NCI-H1436 (cell line): ENCODE measurements around the gene GOLGA2.

Experiments used
- DNase-seq: peaks from one replicate; lab custom pipeline; 2025; lab: John Stamatoyannopoulos, UW

The GOLGA2 gene

DNA sequence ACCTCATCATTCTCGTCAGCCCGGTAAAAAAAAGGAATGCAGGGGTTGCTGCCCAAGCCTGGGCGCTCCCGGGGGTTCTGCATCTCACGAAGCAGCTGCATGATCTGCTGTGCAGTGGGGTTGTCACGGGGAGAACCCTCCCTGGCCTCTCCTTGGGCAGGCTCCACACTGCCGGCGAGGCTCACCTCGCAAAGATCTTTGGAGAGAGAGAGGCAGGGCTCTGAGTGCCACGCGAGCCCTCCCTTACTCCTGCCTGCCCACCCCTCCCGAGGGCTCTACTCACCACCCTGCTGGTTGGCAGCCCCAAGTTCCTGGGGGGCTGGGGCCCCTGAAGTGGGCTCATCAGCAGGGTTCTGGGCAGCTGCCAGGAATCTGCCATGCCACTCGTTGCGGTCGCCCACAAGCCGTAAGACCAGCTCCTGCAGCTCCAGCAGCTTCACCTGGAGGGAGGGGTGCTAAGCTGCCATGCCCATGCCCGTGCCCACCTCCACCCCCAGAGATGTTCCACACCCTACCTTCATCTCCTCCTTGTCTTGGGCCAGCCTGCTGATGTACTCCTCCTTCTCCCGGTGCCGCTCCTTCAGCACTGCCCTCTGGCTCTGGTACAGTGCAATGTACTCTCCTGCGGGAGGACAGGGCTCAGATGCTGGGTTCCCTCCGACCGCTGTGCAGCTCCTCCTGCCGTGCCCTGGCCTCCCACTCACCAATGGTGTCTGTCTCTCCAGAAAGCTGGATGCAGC, 18.6 kb downstream of the GOLGA2 start:
- DNase-seq: no peak

GRCh38 chr9:128254855-128255759, 20.7 kb downstream of the GOLGA2 start:
- DNase-seq: peak; percentile 51

GRCh38 chr9:128254362-128254761, 21.4 kb downstream of the GOLGA2 start:
- DNase-seq: no peak

GRCh38 chr9:128253991-128254346, 21.8 kb downstream of the GOLGA2 start:
- no peak for DNase-seq

DNA sequence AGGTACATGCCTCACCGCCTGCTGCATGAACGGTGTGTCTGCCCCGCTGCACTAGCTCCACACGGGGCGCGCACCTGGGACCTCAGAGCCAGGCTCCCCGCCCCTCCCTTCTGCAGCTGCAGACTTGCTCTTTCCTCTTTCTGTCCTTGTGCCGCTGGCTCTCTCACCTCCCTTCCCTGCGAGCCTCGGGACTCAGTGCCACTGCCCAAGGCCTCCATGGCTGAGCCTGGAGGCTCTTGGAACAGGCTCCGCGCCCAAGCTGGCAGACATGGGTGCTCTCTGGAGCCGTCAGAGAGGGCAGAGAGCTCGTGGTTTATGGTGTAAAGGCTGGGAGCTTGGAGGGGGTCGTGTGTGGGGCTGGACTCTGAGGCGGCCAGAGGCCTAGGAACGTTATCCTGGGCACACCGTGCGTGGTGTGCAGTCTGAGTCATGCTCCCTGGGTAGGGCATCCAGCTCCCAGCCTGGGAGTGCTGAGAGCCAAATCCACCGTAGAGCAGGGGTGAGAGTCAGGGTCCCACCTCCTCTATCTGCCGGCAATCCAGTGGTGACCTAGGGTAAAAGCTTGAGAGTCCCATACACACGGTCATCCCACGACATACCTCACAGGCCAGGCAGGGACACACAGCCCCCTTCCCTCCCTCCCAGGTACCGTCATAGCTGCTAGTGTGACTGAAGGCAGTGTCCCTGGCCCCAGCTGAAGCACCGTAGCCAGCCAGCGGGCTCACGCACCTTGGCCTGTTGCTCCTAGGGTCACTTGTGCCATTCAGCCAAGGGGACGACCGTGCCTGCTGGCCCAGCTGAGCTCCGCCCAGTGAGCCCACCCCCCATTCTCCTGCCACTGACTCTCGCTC, 22.4 kb downstream of the GOLGA2 start:
- DNase-seq: no peak

- DNase-seq: no peak
Observed at GRCh38 chr9:128252317-128253139, 23.3 kb downstream of the GOLGA2 start.

DNA sequence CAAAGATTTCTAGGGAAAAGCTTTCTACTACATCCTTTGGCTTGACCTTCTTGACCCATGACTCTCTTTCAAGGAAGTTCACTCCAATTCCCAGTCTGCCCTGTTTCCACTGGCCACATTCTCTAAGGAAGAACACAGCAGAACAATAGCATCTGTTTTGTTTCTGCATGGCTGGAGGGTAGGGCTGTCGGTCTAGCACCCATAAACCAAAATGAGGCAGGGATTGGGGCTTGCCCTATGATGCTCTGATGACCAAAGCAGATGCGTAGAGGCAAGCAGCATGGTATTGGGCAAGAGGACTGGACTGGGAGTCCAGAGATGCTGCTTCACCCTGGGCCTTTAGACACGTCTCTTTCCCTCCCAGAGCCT, 24.1 kb downstream of the GOLGA2 start:
- DNase-seq: no peak

- no peak for DNase-seq
Observed at GRCh38 chr9:128250839-128251731, 24.7 kb downstream of the GOLGA2 start.

- no peak for DNase-seq
Observed at GRCh38 chr9:128249908-128250838, 25.6 kb downstream of the GOLGA2 start.

GRCh38 chr9:128249558-128249907, 26.3 kb downstream of the GOLGA2 start:
- no peak for DNase-seq

DNA sequence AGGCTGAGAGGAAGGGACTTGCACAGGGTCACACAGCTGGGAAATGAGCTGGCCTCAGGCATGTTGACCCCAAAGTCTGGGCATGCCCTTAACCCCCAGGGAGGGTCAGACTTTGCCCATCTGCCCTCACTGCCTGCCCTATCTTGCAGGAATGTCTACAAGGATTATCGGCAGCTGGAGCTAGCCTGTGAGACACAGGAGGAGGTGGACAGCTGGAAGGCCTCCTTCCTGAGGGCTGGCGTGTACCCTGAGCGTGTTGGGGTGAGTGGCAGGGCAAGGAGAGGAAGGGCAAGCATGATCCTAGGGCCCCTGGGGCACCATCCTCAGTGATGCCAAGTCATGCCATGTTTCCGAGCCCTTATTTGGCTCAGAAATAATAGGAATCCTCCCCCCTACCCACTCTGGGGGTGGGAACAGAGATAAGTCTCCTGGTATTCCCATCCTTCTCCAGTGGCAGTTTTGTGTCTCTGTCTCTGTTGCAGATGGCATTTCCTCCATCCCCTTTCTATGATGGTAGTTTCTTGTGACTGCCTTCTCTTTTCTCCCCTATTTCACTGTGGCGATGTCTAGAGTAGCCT, 28.5 kb downstream of the GOLGA2 start:
- no peak for DNase-seq

- DNase-seq: no peak
Observed at GRCh38 chr9:128246471-128246870, 29.3 kb downstream of the GOLGA2 start.

DNA sequence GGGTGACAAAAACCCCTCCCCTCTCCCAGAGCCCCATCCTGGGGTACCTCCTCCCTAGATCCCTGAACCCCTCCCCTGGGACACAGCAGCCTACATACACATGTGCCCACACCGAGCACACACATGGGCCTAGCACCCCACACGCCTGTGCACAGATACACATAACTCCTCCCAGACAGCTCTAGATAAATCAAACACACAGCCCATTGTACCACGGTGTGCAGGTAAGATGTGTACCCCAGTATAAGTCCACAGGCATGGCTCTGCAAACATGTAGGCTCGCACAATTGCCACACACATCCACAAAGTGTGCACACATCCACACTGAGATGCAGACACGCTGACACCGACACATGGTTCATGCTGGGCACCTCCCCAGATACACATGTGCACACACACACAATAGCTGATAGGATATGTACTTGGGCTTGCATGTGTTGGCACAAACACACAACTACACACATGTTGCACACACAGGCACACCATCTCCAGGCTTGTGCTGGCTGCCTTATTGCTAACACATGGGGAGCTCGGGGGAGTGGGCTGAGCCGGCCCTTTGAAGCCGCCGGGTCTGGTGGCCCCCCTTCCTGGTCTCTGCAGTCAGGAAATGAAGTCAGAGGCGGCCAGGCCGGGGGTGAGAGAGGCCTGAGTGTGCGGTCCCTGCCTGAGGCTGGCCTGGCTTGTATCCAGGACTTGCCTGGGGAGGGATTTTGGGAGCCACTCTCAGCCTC, 30.2 kb downstream of the GOLGA2 start:
- no peak for DNase-seq

DNA sequence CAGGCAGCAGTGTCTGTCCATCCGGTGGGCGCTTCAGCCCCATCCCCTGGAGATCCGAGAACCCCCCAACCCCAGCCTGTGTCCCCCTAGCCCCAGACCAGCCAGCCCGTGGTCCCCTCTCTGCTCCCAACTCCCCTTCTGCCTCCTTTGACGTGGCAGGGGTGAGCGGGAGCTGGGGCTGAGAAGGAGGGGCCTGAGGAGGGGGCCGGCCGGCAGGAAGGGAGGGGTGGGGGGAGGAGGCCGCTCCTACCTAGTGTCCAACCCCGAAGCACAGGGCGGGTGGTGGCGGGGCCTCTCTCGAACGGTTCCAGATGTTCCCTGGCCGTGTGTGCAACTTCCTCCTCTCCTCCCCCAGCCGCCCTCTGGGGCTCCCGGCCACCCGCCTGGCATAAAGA, 31.0 kb downstream of the GOLGA2 start:
- no peak for DNase-seq

DNA sequence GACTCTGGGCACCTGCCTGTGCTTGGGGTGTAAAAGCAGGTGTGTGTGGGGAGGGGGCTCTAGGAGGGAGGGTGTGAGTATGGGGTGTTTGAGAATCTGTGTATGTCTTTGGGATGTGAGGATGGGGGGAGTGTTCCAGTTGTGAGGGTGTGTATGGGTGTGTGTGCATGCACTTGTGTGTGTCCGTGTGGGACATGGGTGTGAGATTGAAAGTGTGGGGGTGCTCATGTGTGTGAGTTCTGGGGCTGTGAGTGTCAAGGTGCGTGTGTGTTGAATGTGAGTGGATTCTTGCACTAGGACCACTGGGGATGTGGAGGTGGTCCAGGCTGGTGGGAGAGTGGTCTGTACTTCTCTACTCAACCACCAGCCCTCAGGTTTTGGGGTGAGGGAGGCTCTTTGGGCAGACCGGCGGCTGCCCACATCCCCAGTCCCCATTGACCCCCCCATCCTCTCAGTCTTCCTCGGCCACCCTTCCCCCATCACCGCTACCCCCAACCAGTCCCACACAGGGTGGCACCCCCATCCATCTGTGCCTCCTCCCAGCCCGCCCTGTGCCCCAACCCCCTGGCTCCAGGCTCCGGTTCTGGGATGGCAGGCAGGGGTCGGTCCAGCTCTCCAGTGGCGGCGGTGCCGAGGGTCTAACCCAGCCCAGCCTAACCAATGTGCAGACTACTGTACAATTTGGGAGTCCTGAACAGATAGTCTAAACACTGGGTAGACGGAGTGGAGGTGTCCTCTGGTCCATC, 31.5 kb downstream of the GOLGA2 start:
- DNase-seq: no peak

DNA sequence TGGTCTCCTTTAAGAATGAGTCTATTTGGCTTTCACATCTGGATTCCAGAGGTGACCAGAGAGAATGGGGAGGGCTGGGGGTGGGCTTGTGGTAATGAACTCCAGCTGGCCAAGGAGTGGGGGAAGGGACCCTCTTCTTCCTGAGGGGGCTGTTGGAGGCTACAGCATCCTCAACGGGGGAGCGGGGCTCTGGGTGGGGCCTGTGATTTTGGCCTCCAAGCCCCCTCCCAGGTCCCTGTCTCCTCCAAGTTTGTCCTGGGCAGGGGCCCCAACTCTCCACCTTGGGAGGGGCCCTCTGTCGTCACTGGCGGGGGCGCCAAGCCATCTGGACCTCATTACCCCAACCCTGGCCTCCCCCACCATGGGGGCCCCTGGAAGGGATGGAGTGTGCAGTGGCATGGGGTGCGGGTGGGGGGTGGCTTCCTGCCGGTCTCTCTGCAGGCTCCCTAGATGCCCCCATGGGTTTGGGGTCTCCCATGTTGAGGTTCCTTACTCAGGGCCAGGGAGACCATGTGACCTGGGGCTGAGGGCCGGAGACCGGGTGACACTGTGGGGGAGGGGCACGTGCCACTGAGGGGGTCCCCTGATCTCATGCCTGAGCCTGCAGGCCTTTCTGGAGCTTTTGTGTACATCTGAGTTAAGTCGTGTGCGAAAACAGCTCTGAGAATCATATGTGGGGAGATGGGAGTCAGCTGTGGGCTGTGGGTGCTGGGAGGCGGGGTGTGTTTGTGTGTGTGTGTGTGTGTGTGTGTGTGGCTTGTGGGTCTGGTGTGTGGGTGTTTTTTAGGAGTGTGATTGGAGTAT, 32.4 kb downstream of the GOLGA2 start:
- DNase-seq: no peak

GRCh38 chr9:128242828-128243214, 33.0 kb downstream of the GOLGA2 start:
- no peak for DNase-seq
